Measurements from ENCODE around the gene ALDH4A1.
"Not testable (repeated sequence)": the region's sequence is repeated elsewhere in the genome, so short reads cannot be mapped to it uniquely, and the experiment has no call there.

ALDH4A1 gene

GRCh38 chr1:18900303-18900841 is 2.0 kb downstream of the ALDH4A1 start:
- TF ChIP-seq CTCF (IDR thresholded peaks at IDR 0.05; ENCODE audit: insufficient read depth, low read length, missing control alignments) = no peak
- no peak for DNase-seq (ENCODE audit: low read depth, low spot score)
- CTCF ChIA-PET = interaction anchor here (1.1 to 3.3 kb wide), 6 partner anchors 7 to 16 kb away, joined by 3 to 16 read pairs (median 7); no protein-coding TSS in a partner anchor
- no peak overlapping the region for H3K4me3 ChIP-seq (ENCODE audit: low read depth, low read length)
- POLR2A ChIA-PET = no interaction called here

GRCh38 chr1:18899363-18900049 is 2.8 kb downstream of the ALDH4A1 start:
- POLR2A ChIA-PET = no interaction called here
- TF ChIP-seq CTCF (IDR thresholded peaks at IDR 0.05; ENCODE audit: insufficient read depth, low read length, missing control alignments) = no peak
- no peak for DNase-seq (ENCODE audit: low read depth, low spot score)
- H3K4me3 ChIP-seq (ENCODE audit: low read depth, low read length) = no peak overlapping the region
- CTCF ChIA-PET = interaction anchor here (0.8 to 3.3 kb wide), 6 partner anchors 8 to 15 kb away, joined by 4 to 16 read pairs (median 6); no protein-coding TSS in a partner anchor

GRCh38 chr1:18898567-18898966 is 3.8 kb downstream of the ALDH4A1 start:
- ChIA-PET CTCF (interaction anchor here (0.8 to 3.3 kb wide), 5 partner anchors 9 to 15 kb away, joined by 3 to 16 read pairs (median 6); no protein-coding TSS in a partner anchor), POLR2A (no interaction called here)
- no peak for DNase-seq (ENCODE audit: low read depth, low spot score)
- no peak for TF ChIP-seq CTCF (IDR thresholded peaks at IDR 0.05; ENCODE audit: insufficient read depth, low read length, missing control alignments)
- H3K4me3 ChIP-seq (ENCODE audit: low read depth, low read length) = no peak overlapping the region

- H3K4me3 ChIP-seq (ENCODE audit: low read depth, low read length) = no peak overlapping the region
- ChIA-PET POLR2A (no interaction called here), CTCF (interaction anchor here (4.0 to 5.9 kb wide), 2 partner anchors 11 to 21 kb away, joined by 21 to 28 read pairs; no protein-coding TSS in a partner anchor)
- TF ChIP-seq CTCF (IDR thresholded peaks at IDR 0.05; ENCODE audit: insufficient read depth, low read length, missing control alignments) = no peak
- DNase-seq (ENCODE audit: low read depth, low spot score) = no peak
These were observed 7.0 kb downstream of the ALDH4A1 start for GRCh38 chr1:18895317-18895716.

- H3K4me3 ChIP-seq (ENCODE audit: low read depth, low read length) = no peak overlapping the region
- CTCF ChIA-PET = interaction anchor here (1.0 to 5.9 kb wide), 7 partner anchors 8 to 296 kb away, joined by 3 to 28 read pairs (median 10); no protein-coding TSS in a partner anchor
- POLR2A ChIA-PET = interaction anchor here (0.6 to 1.2 kb wide), 2 partner anchors 10 to 65 kb away, joined by 3 read pairs; partner anchors contain the start of gene ALDH4A1
- no peak for DNase-seq (ENCODE audit: low read depth, low spot score)
- no peak for TF ChIP-seq CTCF (IDR thresholded peaks at IDR 0.05; ENCODE audit: insufficient read depth, low read length, missing control alignments)
These were observed 9.2 kb downstream of the ALDH4A1 start for GRCh38 chr1:18893120-18893519.

GRCh38 chr1:18891858-18892257 is 10.5 kb downstream of the ALDH4A1 start:
- POLR2A ChIA-PET; H3K4me3 ChIP-seq (ENCODE audit: low read depth, low read length); DNase-seq (ENCODE audit: low read depth, low spot score): not testable (repeated sequence)
- CTCF ChIA-PET = interaction anchor here (1.0 to 5.9 kb wide), 9 partner anchors 7 to 295 kb away, joined by 5 to 28 read pairs (median 6); partner anchors contain the start of gene ALDH4A1
